Measurements from ENCODE around the gene ATP6V0E1. TPM values are rescaled to one million over a fixed set of nuclear protein-coding genes. Genes with fewer than 3 reads are reported as not detected.

The ATP6V0E1 gene
- total RNA-seq, 1 donor from 2014 or later: 95.3 TPM

DNA sequence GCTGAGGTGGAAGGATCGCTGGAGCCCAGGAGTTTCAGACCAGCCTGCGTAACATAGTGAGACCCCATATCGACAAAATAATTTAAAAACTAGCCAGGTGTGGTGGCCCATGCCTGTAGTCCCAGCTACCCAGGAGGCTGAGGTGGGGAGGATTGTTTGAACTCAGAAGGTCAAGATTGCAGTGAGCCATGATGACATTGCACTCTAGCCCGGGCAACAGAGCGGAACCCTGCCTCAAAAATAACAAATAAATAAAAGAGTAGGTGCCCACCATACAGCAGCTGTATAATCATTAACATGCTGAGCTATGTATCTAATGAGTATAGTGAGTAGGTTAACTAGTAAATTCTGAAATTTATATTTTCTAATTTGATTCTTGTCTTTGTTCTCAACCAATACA lies 11.0 kb upstream of the ATP6V0E1 start:
- Mint-ChIP-seq H3K36me3 (ENCODE audit: unreplicated experiment) (no peaks in the 10 kb centered on the region), H3K27ac (ENCODE audit: unreplicated experiment) (no peak overlapping the region), H3K4me1 (ENCODE audit: low read depth, unreplicated experiment) (no peaks in the 10 kb centered on the region), H3K4me3 (ENCODE audit: unreplicated experiment) (no peak overlapping the region), H3K27me3 (ENCODE audit: unreplicated experiment) (peaks cover 2% of the 10 kb centered on the region), H3K9me3 (ENCODE audit: unreplicated experiment) (no peaks in the 10 kb centered on the region)
- TF ChIP-seq, protein P1, sequence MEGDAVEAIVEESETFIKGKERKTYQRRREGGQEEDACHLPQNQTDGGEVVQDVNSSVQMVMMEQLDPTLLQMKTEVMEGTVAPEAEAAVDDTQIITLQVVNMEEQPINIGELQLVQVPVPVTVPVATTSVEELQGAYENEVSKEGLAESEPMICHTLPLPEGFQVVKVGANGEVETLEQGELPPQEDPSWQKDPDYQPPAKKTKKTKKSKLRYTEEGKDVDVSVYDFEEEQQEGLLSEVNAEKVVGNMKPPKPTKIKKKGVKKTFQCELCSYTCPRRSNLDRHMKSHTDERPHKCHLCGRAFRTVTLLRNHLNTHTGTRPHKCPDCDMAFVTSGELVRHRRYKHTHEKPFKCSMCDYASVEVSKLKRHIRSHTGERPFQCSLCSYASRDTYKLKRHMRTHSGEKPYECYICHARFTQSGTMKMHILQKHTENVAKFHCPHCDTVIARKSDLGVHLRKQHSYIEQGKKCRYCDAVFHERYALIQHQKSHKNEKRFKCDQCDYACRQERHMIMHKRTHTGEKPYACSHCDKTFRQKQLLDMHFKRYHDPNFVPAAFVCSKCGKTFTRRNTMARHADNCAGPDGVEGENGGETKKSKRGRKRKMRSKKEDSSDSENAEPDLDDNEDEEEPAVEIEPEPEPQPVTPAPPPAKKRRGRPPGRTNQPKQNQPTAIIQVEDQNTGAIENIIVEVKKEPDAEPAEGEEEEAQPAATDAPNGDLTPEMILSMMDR (IDR thresholded peaks at IDR 0.05; ENCODE audit: partially characterized antibody, unreplicated experiment): no peak
- DNase-seq: no peak

DNA sequence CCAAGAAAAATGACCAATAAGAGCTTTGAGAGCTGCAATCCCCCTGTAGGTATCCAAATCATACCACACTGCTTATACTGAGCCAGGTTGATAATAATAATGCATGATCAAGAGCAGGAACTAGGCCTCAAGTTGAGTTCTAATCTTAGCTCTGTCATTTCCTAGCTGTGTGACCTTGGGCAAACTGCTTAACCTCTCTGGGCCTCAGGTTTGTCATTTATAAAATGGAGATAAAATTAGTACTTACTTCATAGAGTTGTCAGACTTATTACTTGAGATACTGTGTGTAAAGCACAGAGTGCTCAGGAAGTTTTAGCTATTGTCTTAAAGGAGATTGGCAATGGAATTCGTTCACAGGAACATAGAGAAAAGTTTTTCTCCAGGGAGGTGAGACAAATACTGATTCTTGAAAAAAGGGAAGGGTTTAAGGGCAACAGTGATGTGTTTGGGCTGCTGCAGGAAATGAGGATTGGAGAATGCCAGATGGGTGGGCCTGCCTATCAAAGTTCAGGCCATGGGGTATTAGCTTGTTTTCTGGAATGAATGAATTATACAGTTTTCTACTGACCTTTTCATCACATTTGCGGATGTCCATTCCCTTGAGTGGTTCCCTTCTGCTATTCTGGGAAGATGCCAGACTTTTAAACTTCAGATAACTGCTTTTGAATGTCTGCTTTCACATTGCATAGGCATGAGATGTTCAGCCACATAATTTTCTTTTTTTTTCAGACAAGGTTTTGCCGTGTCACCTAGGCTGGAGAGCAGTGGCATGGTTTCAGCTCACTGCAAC lies 10.2 kb upstream of the ATP6V0E1 start:
- no peak for DNase-seq
- TF ChIP-seq, protein P1 (IDR thresholded peaks at IDR 0.05; ENCODE audit: partially characterized antibody, unreplicated experiment): no peak

DNA sequence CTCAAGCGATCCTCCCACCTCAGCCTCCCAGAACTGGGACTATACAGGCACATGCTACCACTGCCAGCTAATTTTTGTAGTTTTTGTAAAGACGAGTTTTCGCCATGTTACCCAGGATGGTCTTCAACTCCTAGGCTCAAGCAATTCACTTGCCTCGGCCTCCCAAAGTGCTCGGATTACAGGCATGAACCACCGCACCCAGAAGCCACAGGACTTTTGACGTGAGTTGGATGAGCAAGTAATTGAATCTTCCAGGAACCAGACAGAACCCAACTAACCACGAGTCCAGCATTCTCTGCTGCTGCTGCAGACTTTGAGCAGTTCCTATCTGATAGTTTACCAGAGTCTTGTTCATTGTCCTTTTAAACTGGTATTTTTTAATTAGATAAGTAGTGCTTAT lies 9.6 kb upstream of the ATP6V0E1 start:
- H3K9me3 Mint-ChIP-seq (ENCODE audit: unreplicated experiment): no peaks in the 10 kb centered on the region
- no peaks in the 10 kb centered on the region for H3K36me3 Mint-ChIP-seq (ENCODE audit: unreplicated experiment)
- H3K4me3 Mint-ChIP-seq (ENCODE audit: unreplicated experiment): no peak overlapping the region
- no peaks in the 10 kb centered on the region for H3K4me1 Mint-ChIP-seq (ENCODE audit: low read depth, unreplicated experiment)
- TF ChIP-seq, protein P1 (IDR thresholded peaks at IDR 0.05; ENCODE audit: partially characterized antibody, unreplicated experiment): no peak
- no peak overlapping the region for H3K27ac Mint-ChIP-seq (ENCODE audit: unreplicated experiment)
- peaks cover 2% of the 10 kb centered on the region for H3K27me3 Mint-ChIP-seq (ENCODE audit: unreplicated experiment)
- no peak for DNase-seq

More for the DNA sequence above, 10.2 kb upstream of the ATP6V0E1 start:
- no peaks in the 10 kb centered on the region for H3K36me3 Mint-ChIP-seq (ENCODE audit: unreplicated experiment)
- no peak overlapping the region for H3K27ac Mint-ChIP-seq (ENCODE audit: unreplicated experiment)
- H3K4me1 Mint-ChIP-seq (ENCODE audit: low read depth, unreplicated experiment): no peaks in the 10 kb centered on the region
- H3K4me3 Mint-ChIP-seq (ENCODE audit: unreplicated experiment): no peak overlapping the region
- peaks cover 2% of the 10 kb centered on the region for H3K27me3 Mint-ChIP-seq (ENCODE audit: unreplicated experiment)
- H3K9me3 Mint-ChIP-seq (ENCODE audit: unreplicated experiment): no peaks in the 10 kb centered on the region

DNA sequence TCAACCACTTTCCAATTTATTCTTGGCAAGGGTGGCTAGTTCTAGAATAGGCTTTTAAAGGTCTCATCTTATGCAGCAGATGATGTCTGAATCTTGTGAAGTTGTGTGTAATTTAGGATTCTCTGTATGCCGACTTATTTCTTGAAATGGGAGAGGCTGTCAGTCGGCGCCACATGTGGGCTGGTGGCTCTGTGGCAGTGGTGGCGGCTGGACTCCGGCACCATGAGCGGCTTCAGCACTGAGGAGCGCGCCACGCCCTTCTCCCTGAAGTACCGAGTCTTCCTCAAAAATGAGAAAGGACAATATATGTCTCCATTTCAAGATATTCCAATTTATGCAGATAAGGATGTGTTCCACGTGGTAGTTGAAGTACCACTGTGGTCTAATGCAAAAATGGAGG lies 8.3 kb upstream of the ATP6V0E1 start:
- no peak overlapping the region for H3K27ac Mint-ChIP-seq (ENCODE audit: unreplicated experiment)
- H3K27me3 Mint-ChIP-seq (ENCODE audit: unreplicated experiment): peaks cover 2% of the 10 kb centered on the region
- no peaks in the 10 kb centered on the region for H3K4me1 Mint-ChIP-seq (ENCODE audit: low read depth, unreplicated experiment)
- H3K9me3 Mint-ChIP-seq (ENCODE audit: unreplicated experiment): no peaks in the 10 kb centered on the region
- no peak overlapping the region for H3K4me3 Mint-ChIP-seq (ENCODE audit: unreplicated experiment)
- DNase-seq: no peak
- TF ChIP-seq, protein P1 (IDR thresholded peaks at IDR 0.05; ENCODE audit: partially characterized antibody, unreplicated experiment): no peak
- no peaks in the 10 kb centered on the region for H3K36me3 Mint-ChIP-seq (ENCODE audit: unreplicated experiment)

DNA sequence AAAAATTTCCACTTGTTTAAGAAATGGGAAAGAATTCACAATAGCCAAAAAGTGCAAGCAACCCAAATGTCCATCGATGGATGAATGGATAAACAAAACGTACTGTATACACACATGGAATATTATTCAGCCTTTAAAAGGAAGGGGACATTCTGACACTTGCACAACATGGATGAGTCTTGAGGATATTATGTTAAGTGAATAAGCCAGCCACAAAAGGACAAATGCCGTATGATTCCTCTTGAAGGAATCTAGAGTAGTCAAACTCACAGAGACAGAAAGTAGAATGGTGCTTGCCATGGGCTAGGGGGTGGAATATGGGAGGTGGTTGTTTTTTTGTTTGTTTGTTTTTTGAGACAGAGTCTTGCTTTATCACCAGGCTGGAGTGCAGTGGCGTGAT lies 3.8 kb upstream of the ATP6V0E1 start:
- TF ChIP-seq, protein P1 (IDR thresholded peaks at IDR 0.05; ENCODE audit: partially characterized antibody, unreplicated experiment): no peak
- peak overlapping the region; percentile 39 for H3K27ac Mint-ChIP-seq (ENCODE audit: unreplicated experiment)
- H3K36me3 Mint-ChIP-seq (ENCODE audit: unreplicated experiment): no peaks in the 10 kb centered on the region
- H3K4me1 Mint-ChIP-seq (ENCODE audit: low read depth, unreplicated experiment): no peaks in the 10 kb centered on the region
- no peak for DNase-seq
- no peak overlapping the region for H3K4me3 Mint-ChIP-seq (ENCODE audit: unreplicated experiment)
- no peaks in the 10 kb centered on the region for H3K9me3 Mint-ChIP-seq (ENCODE audit: unreplicated experiment)
- H3K27me3 Mint-ChIP-seq (ENCODE audit: unreplicated experiment): peaks cover 6% of the 10 kb centered on the region
